ENCODE measurements around the gene DCTN1. TPM values are rescaled to one million over a fixed set of nuclear protein-coding genes. Genes with fewer than 3 reads are reported as not detected.

The DCTN1 gene
- total RNA-seq (100 to 1,000 TPM; 121 to 132 TPM), polyA plus RNA-seq (ENCODE audit: insufficient read length in 6 of 6) (100 to 1,000 TPM; 139 to 162 (median 153) TPM)
- long read RNA-seq, donor 1, full-length matches to known transcripts: 10 of 39 reads
- long read RNA-seq, donor 1, partial matches to known transcripts: 29 of 39 reads
- long read RNA-seq, donor 1, other reads (novel, unspliced or antisense): 0 of 39 reads
- long read RNA-seq, donor 2, full-length matches to known transcripts: 3 of 31 reads
- long read RNA-seq, donor 2, partial matches to known transcripts: 28 of 31 reads
- long read RNA-seq, donor 2, other reads (novel, unspliced or antisense): 0 of 31 reads
- long read RNA-seq, donor 3, full-length matches to known transcripts: 14 of 21 reads
- long read RNA-seq, donor 3, partial matches to known transcripts: 7 of 21 reads
- long read RNA-seq, donor 3, other reads (novel, unspliced or antisense): 0 of 21 reads
- long read RNA-seq, donor 4, full-length matches to known transcripts: 2 of 17 reads
- long read RNA-seq, donor 4, partial matches to known transcripts: 14 of 17 reads
- long read RNA-seq, donor 4, other reads (novel, unspliced or antisense): 1 of 17 reads
- long read RNA-seq, donor 5, full-length matches to known transcripts: 10 of 17 reads
- long read RNA-seq, donor 5, partial matches to known transcripts: 7 of 17 reads
- long read RNA-seq, donor 5, other reads (novel, unspliced or antisense): 0 of 17 reads
- long read RNA-seq, donor 6, full-length matches to known transcripts: 9 of 9 reads
- long read RNA-seq, donor 6, partial matches to known transcripts: 0 of 9 reads
- long read RNA-seq, donor 6, other reads (novel, unspliced or antisense): 0 of 9 reads
- long read RNA-seq, donor 7, full-length matches to known transcripts: 9 of 9 reads
- long read RNA-seq, donor 7, partial matches to known transcripts: 0 of 9 reads
- long read RNA-seq, donor 7, other reads (novel, unspliced or antisense): 0 of 9 reads
- long read RNA-seq, donor 8, full-length matches to known transcripts: 17 of 27 reads
- long read RNA-seq, donor 8, partial matches to known transcripts: 10 of 27 reads
- long read RNA-seq, donor 8, other reads (novel, unspliced or antisense): 0 of 27 reads
- long read RNA-seq, donor 9: 0 reads
- long read RNA-seq, donor 10, full-length matches to known transcripts: 4 of 9 reads
- long read RNA-seq, donor 10, partial matches to known transcripts: 3 of 9 reads
- long read RNA-seq, donor 10, other reads (novel, unspliced or antisense): 2 of 9 reads
- long read RNA-seq, donor 11, full-length matches to known transcripts: 7 of 67 reads
- long read RNA-seq, donor 11, partial matches to known transcripts: 60 of 67 reads
- long read RNA-seq, donor 11, other reads (novel, unspliced or antisense): 0 of 67 reads
- long read RNA-seq, donor 12, full-length matches to known transcripts: 8 of 24 reads
- long read RNA-seq, donor 12, partial matches to known transcripts: 16 of 24 reads
- long read RNA-seq, donor 12, other reads (novel, unspliced or antisense): 0 of 24 reads

- intact Hi-C loops (cut with DNase I): no loop called here
- Histone ChIP-seq H3K36me3 (peaks cover 0 to 30% of the 10 kb centered on the region in 2 donors), H3K27me3 (no peaks in the 10 kb centered on the region), H3K9me3 (no peaks in the 10 kb centered on the region), H3K27ac (no peak within 1 kb of the TSS), H3K4me1 (peaks cover 14 to 53% of the 10 kb centered on the region in 2 donors), H3K4me3 (peak within 1 kb of the TSS; percentile 12 to 26)
- ATAC-seq (peak; percentile 80), DNase-seq (peak in 3 of 4 donors; percentile 52 to 67 (median 67))
- no peak for TF ChIP-seq CTCF (IDR thresholded peaks at IDR 0.05)
Measured at GRCh38 chr2:74379851-74380789, at the start of gene DCTN1. DCTN1 (minus strand) TSS chr2:74380311; CDS start chr2:74380037, 274 bp downstream.

- intact Hi-C loops (cut with DNase I): no loop called here
- H3K27ac ChIP-seq: no peak overlapping the region
- H3K9me3 ChIP-seq: no peaks in the 10 kb centered on the region
- no peaks in the 10 kb centered on the region for H3K27me3 ChIP-seq
- ATAC-seq (no peak), DNase-seq (no peak)
- H3K36me3 ChIP-seq: peaks cover 0 to 74% of the 10 kb centered on the region in 2 donors
- TF ChIP-seq CTCF (IDR thresholded peaks at IDR 0.05): no peak
- H3K4me1 ChIP-seq: no peaks in the 10 kb centered on the region
- no peak overlapping the region for H3K4me3 ChIP-seq
Measured at GRCh38 chr2:74428675-74429074, 48.6 kb upstream of the DCTN1 start.

GRCh38 chr2:74427551-74427950 lies 47.4 kb upstream of the DCTN1 start:
- TF ChIP-seq CTCF (IDR thresholded peaks at IDR 0.05): no peak
- Histone ChIP-seq H3K36me3 (peaks cover 0 to 74% of the 10 kb centered on the region in 2 donors), H3K27ac (no peak overlapping the region), H3K9me3 (no peaks in the 10 kb centered on the region), H3K27me3 (no peaks in the 10 kb centered on the region), H3K4me3 (no peak overlapping the region), H3K4me1 (no peaks in the 10 kb centered on the region)
- DNase-seq: no peak
- intact Hi-C loops (cut with DNase I): no loop called here
- ATAC-seq: no peak

- peaks cover 0 to 9% of the 10 kb centered on the region in 2 donors for H3K4me1 ChIP-seq
- H3K36me3 ChIP-seq: peaks cover 0 to 63% of the 10 kb centered on the region in 2 donors
- intact Hi-C loops (cut with DNase I): no loop called here
Measured at GRCh38 chr2:74426181-74426758, 46.2 kb upstream of the DCTN1 start.

More at GRCh38 chr2:74426181-74426758, 46.2 kb upstream of the DCTN1 start:
- Histone ChIP-seq H3K27me3 (peaks cover 0 to 7% of the 10 kb centered on the region in 2 donors), H3K4me3 (no peak overlapping the region), H3K9me3 (no peaks in the 10 kb centered on the region), H3K27ac (no peak overlapping the region)
- TF ChIP-seq CTCF (IDR thresholded peaks at IDR 0.05): no peak
- DNase-seq (no peak), ATAC-seq (no peak)
